HG03442 (cell line): Measurements from ENCODE around the gene RAP1B.
"Not testable (repeated sequence)": the region's sequence is repeated elsewhere in the genome, so short reads cannot be mapped to it uniquely, and the experiment has no call there.

ENCODE experiments used
- ATAC-seq: cut with Tn5 transposase; IDR thresholded peaks from one replicate; pipeline ENCODE4 v1.9.1; 2021; ENCODE audit warnings: mild to moderate bottlenecking, moderate library complexity; ENCODE audit not compliant: unreplicated experiment

Gene RAP1B

GRCh38 chr12:68631227-68631626 is 20.5 kb downstream of the RAP1B start:
- no peak for ATAC-seq

GRCh38 chr12:68632486-68632885 is 21.8 kb downstream of the RAP1B start:
- no peak for ATAC-seq

- no peak for ATAC-seq
Measured at GRCh38 chr12:68633614-68634558, 23.2 kb downstream of the RAP1B start.

GRCh38 chr12:68636268-68636667 is 25.6 kb downstream of the RAP1B start:
- no peak for ATAC-seq

GRCh38 chr12:68637439-68637838 is 26.7 kb downstream of the RAP1B start:
- ATAC-seq: not testable (repeated sequence)

DNA sequence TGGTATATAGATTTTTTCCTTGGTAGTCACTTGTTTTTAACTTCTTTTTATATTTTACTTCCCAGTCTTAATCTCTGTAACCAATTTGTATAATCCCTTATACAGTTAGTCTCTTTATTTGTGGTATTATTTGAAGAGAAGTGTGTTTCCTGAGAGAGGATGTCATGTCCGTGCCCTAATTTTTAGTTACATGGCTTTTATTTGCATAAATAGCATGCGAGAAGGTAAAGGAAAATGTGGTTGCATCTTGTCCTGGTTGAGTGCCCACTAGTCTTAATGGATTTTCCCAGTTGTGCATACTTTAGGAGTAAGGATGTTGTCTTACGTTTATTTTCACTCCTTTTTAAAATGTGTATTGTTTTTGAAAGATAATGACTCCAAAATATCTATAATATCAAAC is 27.5 kb downstream of the RAP1B start:
- no peak for ATAC-seq

DNA sequence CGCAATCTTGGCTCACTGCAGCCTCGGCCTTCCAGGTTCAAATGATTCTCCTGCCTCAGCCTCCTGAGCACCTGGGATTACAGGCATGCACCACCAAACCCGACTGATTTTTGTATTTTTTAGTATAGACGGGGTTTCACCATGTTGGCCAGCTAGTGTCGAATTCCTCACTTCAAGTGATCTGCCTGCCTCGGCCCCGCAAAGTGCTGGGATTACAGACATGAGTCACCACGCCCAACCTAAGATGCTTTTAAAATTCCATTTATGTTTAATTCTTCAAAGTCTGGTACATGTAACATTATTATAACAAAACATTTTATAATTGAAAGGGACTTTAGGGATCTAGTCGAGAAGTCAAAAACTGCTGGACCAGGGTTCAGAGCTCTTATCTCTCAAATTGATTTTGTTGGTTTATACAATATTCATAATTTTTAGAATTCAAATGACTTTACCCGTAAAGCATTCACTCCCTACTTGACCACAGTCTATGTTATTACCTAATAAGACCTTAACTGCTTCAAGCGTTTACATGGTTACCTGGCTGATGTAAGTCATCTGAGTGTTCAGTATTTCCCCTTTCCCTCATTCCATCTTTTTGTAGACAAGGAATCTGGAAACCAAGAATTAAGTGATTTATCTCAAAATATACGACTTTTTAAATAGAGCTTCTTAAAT is 28.2 kb downstream of the RAP1B start:
- no peak for ATAC-seq

- no peak for ATAC-seq
Measured at GRCh38 chr12:68639396-68639767, 28.7 kb downstream of the RAP1B start.

GRCh38 chr12:68641138-68641537 is 30.4 kb downstream of the RAP1B start:
- peak; percentile 83 for ATAC-seq

DNA sequence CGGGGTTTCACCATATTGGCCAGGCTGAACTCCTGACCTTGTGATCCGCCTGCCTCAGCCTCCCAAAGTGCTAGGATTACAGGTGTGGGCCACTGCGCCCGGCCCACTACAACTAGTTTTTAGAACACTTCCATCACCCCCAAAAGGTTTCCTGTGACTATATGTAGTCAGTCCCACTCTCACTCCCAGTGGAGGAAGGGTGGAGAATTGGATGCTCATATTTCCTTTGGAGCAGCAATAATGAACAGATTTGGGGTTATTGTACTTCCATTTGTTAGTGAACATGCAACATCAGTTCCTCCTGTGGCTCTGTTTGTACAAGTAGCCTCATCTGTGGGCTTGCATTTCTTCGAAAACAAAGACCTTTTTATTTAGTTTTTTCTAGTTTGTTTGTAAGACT is 35.8 kb downstream of the RAP1B start:
- no peak for ATAC-seq

DNA sequence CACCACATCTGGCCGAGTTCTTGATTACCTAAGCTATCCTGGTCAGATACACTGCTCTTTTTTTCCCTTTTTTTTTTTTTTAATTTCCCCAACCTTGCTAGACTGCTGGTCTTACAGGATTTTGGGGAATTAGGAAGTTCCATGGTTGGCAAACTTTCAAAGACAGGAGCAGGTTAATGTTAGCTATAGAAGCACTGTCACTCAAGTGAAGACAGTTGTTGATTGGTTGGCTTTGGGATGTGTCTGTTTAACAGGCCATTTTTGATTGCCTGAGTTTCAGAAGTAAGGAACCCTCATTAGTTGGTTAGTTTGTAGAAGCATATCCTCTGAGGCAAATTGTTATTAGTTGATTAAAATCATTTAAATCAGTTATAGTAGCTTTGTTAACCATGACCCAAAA is 36.8 kb downstream of the RAP1B start:
- ATAC-seq: no peak

DNA sequence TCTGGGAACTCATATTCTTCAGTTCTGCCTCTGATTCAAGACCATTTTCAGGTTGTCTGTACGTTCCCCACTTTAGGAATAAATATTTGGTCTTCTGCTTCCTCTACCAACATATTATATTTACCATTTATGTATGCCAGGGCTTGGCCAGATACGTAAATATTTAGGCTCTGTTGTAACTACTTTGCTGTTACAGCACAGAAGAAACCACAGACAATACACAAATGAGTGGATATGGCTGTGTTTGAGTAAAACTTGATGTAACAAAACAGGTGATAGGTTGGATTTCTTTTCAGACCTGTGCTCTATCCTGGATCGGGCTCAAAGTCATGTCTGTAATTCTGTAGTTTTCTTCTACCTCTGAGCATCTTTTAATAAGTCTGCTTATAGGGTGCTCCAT is 37.5 kb downstream of the RAP1B start:
- no peak for ATAC-seq

DNA sequence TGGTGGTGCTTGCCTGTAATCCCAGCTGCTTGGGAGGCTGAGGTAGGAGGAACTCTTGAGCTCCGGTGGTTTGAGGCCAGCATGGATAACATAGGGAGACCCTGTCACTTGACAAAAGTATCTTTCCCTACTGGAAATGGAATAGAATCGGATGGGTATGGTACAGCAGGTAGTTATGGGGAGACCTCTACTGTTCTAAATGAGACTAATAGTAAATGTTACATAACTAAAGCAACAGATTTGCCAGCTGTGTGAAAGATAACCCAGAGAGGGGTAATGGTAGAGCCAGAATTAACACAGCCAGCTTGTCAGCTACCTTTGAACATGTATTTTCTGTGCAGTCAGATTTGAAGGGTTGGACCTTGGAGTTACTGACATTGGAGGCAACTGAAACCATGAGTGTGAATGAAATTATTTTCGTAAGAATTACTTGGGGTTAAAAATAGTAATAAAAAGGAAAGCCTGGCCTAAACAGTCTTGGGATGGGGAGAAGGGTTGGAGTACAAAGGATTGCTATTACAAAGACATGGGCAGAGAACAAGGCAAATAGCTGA is 54.4 kb downstream of the RAP1B start:
- no peak for ATAC-seq

DNA sequence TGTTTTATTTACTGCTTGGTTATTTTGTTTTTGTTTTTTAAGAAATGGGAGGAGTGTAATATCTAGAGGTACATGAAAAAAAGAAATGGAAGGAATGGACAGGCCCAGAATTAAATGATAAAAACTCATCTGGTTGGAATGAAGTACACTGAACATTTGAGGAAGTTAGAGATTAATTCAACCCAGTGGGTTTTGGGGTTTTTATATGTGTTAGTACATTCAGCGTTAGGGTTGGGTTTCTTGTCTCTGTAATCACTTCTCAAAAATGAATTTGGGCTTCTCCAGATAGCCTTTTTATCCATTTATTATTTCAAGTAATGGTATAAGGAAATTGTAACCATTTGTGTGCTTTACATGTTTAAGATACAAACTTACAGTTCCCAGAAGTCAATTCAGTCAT is 56.6 kb downstream of the RAP1B start:
- ATAC-seq: no peak

GRCh38 chr12:68667896-68668295 is 57.2 kb downstream of the RAP1B start:
- no peak for ATAC-seq

GRCh38 chr12:68671179-68671578 is 60.5 kb downstream of the RAP1B start:
- no peak for ATAC-seq

GRCh38 chr12:68673788-68674187 is 63.1 kb downstream of the RAP1B start:
- ATAC-seq: no peak

- ATAC-seq: no peak
Measured at GRCh38 chr12:68674376-68674775, 63.7 kb downstream of the RAP1B start.

GRCh38 chr12:68675101-68675842 is 64.6 kb downstream of the RAP1B start:
- ATAC-seq: no peak

DNA sequence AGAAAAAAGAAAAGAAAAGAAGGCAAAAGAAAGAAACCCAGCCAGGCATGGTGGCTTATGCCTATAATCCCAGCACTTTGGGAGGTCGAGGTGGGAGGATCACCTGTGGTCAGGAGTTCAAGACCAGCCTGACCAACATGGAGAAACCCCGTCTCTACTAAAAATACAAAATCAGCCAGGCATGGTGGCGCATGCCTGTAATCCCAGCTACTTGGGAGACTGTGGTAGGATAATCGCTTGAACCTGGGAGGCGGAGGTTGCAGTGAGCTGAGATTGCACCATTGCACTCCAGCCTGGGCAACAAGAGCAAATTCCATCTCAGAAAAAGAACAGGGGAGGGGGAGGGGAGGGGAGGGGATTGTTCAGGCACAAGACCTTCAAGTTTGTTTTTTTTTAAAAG is 66.2 kb downstream of the RAP1B start:
- not testable (repeated sequence) for ATAC-seq

GRCh38 chr12:68686262-68686594 is 75.5 kb downstream of the RAP1B start:
- no peak for ATAC-seq
